GM21367 (cell line): ENCODE results near the gene EVC2.
"Not testable (repeated sequence)": the region's sequence is repeated elsewhere in the genome, so short reads cannot be mapped to it uniquely, and the experiment has no call there.

Source experiments
- ATAC-seq: cut with Tn5 transposase; IDR thresholded peaks from one replicate; pipeline ENCODE4 v1.9.1; 2021; ENCODE audit not compliant: unreplicated experiment

EVC2 gene

GRCh38 chr4:5746829-5747737 lies 38.7 kb upstream of the EVC2 start:
- no peak for ATAC-seq

- ATAC-seq: no peak
Measured at GRCh38 chr4:5746250-5746649, 37.9 kb upstream of the EVC2 start.

DNA sequence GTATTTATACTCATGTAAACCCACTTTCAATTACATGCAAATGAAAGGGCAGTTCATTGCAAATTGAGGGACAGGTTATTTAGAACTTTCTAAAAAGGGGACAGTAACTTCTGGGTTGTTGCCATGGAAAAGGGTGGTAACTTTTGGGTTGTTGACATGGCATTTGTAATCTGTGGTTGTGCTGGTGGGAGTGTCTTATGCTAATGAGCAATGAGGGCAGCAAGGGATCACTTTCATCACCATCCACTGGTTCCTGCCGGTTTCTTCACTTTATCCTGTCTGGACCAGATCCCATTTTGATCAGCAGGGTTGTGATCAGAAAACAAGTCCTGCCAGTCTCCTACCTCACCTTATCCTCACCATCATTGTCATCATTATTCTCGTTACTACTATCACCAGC lies 34.6 kb upstream of the EVC2 start:
- ATAC-seq: no peak

- no peak for ATAC-seq
Measured at GRCh38 chr4:5742388-5742787, 34.0 kb upstream of the EVC2 start.

- no peak for ATAC-seq
Measured at GRCh38 chr4:5738061-5738460, 29.7 kb upstream of the EVC2 start.

DNA sequence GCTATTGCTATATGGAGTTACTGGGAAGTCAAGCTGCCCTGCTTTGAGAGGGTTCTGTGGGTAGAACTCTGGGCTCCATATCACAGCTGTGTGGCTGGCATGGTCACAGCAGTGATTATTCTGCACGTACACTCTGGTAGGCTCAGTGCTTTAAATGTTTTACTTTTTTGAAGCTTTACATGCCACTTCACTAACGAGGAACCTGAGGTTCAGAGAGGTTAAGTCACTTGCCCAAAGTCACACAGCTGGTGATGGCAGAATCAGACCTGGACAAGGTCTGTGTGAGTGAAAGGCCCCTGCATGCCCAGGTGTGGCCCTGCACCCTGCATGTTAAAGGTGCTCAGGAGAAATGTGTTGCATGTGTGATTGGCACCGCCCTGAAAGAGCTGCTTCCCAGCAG lies 27.1 kb upstream of the EVC2 start:
- ATAC-seq: no peak

DNA sequence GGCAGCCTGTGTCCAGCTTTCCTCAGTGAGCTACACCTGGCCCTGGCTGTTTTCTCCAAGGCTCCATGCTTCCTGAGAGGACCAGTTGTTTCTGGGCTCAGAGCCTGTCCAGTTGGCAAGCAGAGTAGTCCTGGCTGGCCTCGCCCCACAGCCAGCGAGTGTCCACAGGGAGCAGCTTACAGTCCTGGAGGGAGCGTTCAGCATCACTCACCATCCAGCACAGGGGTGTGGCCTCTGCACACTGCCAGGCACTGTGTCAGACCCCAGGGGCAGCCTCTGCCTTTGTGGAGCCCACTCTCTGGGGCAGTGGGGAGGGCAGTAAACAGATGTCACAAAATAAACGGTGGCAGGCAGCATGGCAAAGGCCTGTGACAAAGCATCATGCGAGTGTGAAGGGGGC lies 26.5 kb upstream of the EVC2 start:
- ATAC-seq: no peak

DNA sequence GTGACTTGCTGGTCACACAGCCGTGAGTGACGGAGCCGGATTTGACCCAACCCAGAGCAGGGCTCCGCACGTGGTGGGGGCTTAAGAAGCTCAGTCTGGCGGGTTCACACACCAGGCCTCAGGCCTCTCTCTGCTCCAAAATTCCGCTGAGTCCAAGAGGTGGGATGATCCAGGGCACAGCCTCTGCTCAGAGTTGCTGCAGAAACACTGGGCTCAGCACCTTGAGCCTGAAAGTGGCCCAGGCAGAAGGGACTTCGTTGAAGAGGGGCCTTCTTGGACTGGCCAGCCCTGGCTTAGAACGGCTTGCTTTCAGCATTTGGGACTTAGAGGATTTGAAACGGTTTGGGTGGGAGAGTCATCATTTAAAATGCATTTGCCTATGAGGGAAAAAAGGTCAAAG lies 23.8 kb upstream of the EVC2 start:
- no peak for ATAC-seq

- no peak for ATAC-seq
Measured at GRCh38 chr4:5730993-5731990, 22.9 kb upstream of the EVC2 start.

DNA sequence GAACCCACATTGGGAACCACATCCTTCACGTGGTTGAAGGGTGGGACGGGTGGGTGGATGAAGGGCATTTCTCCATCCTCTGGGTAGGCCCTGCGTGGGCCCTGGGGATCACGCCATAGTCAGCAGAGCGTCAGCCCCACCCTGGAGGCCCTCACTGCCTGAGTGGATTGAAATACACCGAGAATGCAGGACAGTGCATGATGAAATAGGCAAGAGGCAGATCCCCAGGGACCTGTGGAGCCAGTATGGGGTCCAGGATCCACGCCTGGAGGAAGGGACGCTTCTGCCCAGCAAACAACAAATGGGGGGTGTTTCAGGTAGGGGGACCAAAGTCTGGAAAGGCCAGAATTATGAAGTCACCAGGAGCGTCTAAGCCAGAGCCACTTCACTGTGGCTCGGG lies 22.1 kb upstream of the EVC2 start:
- ATAC-seq: no peak

- ATAC-seq: not testable (repeated sequence)
Measured at GRCh38 chr4:5728412-5728811, 20.1 kb upstream of the EVC2 start.

DNA sequence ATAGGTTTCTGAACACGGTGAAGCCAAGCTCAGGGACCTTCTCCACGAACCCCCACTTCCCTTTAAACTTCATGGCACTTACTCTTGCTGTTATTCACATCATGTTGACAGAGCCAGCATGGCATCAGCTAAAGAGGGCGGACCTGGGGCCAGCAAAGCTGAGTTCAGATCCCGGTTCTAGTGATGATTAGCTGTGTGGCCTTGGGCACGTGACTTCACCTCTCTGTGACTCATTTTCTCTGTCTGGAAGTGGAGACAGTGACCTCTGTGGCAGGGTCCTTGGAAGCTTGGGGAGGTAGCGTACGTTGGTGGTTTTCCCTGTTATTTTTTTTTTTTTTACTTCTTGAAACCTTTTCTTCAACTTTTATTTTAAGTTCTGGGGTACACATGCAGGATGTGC lies 16.0 kb upstream of the EVC2 start:
- ATAC-seq: no peak

DNA sequence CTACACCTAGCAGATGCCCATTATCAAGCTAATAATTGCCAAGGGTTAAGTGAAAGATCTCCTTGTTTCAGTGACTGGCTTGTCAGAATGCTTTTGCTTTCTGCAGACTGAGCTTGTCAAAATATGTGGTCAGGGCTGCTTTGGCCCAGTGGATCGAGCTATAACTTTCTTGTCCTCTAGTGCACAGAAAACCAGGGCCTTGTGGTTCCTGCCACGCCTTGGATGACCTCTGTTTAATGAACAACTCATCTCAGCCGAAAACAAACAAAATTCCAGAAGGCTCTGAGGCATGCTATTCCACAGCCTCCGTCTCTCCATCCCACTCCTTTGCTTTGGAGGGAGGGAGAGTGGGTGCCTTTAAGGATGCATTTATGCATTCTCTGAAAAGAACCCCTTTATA lies 14.0 kb upstream of the EVC2 start:
- ATAC-seq: no peak

- ATAC-seq: no peak
Measured at GRCh38 chr4:5721923-5722322, 13.6 kb upstream of the EVC2 start.

DNA sequence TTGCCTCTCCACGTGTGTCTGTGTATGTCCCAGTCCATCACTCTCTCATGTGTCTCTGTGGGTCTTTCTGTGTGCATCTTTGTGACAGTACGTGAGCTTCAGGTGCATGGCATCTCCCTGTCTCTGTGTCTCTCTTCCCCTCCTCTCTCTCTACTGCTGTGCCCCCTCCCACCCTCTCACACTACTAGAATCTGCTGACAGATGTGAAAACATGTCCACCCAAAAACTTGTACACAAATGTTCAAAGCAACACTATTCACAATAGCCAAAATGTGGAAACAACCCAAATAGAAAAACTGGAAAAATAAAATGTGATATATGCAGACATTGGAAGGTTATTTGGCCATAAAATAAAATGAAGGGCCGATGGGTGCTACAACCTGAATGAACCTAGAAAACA lies 12.6 kb upstream of the EVC2 start:
- ATAC-seq: no peak

GRCh38 chr4:5720157-5720850 lies 11.9 kb upstream of the EVC2 start:
- no peak for ATAC-seq

DNA sequence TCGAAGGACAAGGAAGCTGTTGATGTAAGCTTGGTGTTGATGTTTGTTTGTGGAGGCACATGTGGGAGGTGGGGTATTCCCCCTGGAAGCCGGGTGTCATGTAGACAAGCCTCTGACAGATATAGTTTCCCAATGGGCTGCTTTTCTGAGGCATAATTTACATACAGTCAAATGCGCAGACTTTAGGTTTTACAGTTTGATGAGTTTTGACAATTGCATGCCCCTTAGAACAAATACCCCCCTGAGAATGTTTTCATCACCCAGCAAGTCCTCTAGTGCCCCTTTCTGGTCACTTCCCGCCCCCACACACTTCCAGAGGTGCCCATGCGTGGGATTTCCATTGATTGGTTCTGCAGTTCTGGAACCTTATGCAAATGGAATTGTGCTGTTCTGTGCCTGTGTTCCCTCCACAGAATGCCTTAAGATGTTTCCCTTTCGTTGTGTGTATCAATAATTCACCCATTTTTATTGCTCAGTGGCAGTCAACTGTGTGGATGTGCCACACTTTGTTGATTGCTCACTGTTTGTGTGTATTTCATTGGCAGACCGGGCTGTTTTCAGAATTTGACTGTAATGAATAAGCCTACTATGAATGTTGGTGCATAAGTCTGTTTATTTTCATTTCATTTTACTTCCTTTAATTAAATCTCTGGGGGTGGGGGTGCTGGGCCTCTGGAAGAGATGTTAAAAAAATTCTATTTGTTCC lies 11.1 kb upstream of the EVC2 start:
- ATAC-seq: no peak

- ATAC-seq: no peak
Measured at GRCh38 chr4:5718411-5718810, 10.1 kb upstream of the EVC2 start.

DNA sequence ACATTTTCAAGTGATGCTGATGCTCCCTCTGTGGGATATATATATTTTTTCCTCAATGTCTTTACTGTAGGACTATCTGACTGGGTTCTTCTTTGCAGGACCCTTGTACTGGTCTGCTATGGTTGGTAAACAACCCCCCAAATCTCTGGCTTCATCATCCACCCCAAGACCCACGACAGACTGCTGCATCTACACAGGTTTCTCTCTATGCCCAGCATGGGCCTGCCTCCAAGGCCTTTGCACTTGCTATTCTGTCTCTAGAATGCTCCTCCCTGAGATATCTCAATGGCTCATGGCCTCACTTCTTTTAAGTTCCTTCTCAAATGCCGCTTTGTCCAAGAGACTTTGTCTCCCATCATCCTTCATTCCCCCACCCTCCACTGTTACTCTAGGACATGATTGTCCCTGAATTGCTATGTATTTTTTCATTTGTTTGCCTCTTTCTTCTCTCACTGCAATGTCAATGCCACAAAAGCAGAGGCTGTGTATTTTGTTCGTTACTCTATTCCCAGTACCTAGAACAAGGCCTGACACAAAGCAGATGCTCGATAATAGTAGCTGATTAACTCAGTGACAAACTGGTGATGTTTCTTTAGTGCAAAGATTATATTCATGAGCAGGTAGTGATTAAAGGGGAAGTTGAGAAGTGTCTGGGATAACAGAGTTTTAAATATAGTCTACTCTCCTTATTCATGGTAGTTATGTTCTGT lies 9.2 kb upstream of the EVC2 start:
- no peak for ATAC-seq

DNA sequence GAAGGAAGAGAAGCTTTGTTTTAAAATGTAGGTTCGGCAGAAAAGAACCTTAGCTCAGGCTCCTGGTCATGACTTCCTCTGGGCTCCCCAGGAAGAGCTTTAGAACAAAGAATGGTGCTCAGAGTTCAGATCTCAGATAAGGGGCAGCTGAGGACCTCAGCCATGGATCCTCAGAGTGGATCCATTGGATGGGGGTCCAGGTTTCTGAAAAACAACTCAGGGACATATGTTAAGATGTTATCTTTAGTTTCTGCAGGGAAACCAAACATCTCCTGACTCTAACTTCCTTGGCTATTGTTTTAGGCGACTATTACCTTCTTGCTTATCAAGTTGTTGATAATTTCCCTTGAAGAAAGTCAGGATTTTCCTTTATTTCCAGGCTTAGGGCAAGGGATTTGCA lies 8.0 kb upstream of the EVC2 start:
- ATAC-seq: no peak
